ENCODE data around the gene TTLL5.

Gene TTLL5

GRCh38 chr14:75734854-75735253, 73.8 kb downstream of the TTLL5 start:
- ATAC-seq = no peak

GRCh38 chr14:75736845-75737485, 75.9 kb downstream of the TTLL5 start:
- ATAC-seq = no peak
- TF ChIP-seq SNAI2 (CRISPR knock-in tag; IDR thresholded peaks at IDR 0.05) = no peak
- no peak for TF ChIP-seq ISL1 (CRISPR knock-in tag; IDR thresholded peaks at IDR 0.05)
- no peak for TF ChIP-seq TSHZ2 (CRISPR knock-in tag; IDR thresholded peaks at IDR 0.05)
- no peak for TF ChIP-seq ARNTL (CRISPR knock-in tag; IDR thresholded peaks at IDR 0.05; ENCODE audit: borderline replicate concordance, low read depth)
- no peak for TF ChIP-seq PPARA (CRISPR knock-in tag; IDR thresholded peaks at IDR 0.05; ENCODE audit: borderline replicate concordance)
- TF ChIP-seq ZNF8 (CRISPR knock-in tag; IDR thresholded peaks at IDR 0.05) = no peak
- TF ChIP-seq ESRRG (CRISPR knock-in tag; IDR thresholded peaks at IDR 0.05) = no peak
- TF ChIP-seq ZNF70 (CRISPR knock-in tag; IDR thresholded peaks at IDR 0.05) = no peak
- no peak for TF ChIP-seq CREB5 (CRISPR knock-in tag; IDR thresholded peaks at IDR 0.05; ENCODE audit: low read depth)
- no peak for TF ChIP-seq GLIS3 (CRISPR knock-in tag; IDR thresholded peaks at IDR 0.05)
- TF ChIP-seq TCF4 (CRISPR knock-in tag; IDR thresholded peaks at IDR 0.05; ENCODE audit: borderline replicate concordance) = no peak
- TF ChIP-seq CSDC2 (CRISPR knock-in tag; IDR thresholded peaks at IDR 0.05) = no peak
- no peak for TF ChIP-seq BACH2 (CRISPR knock-in tag; IDR thresholded peaks at IDR 0.05; ENCODE audit: borderline replicate concordance)
- no peak for TF ChIP-seq CSRNP3 (CRISPR knock-in tag; IDR thresholded peaks at IDR 0.05)
- TF ChIP-seq PATZ1 (CRISPR knock-in tag; IDR thresholded peaks at IDR 0.05; ENCODE audit: borderline replicate concordance) = no peak
- no peak for TF ChIP-seq POU6F1 (CRISPR knock-in tag; IDR thresholded peaks at IDR 0.05; ENCODE audit: borderline replicate concordance, low read depth)
- no peak for TF ChIP-seq RARB (CRISPR knock-in tag; IDR thresholded peaks at IDR 0.05)
- TF ChIP-seq OSR1 (CRISPR knock-in tag; IDR thresholded peaks at IDR 0.05) = no peak
- TF ChIP-seq ZFP3 (CRISPR knock-in tag; IDR thresholded peaks at IDR 0.05) = no peak

More at GRCh38 chr14:75734854-75735253, 73.8 kb downstream of the TTLL5 start:
- TF ChIP-seq TOX (CRISPR knock-in tag; IDR thresholded peaks at IDR 0.05; ENCODE audit: borderline replicate concordance) = no peak

GRCh38 chr14:75738192-75738591, 77.1 kb downstream of the TTLL5 start:
- no peak for ATAC-seq
- TF ChIP-seq CSRNP3 (CRISPR knock-in tag; IDR thresholded peaks at IDR 0.05) = no peak
- TF ChIP-seq ZC3H10 (CRISPR knock-in tag; IDR thresholded peaks at IDR 0.05) = no peak
- no peak for TF ChIP-seq GLIS3 (CRISPR knock-in tag; IDR thresholded peaks at IDR 0.05)
- TF ChIP-seq OSR1 (CRISPR knock-in tag; IDR thresholded peaks at IDR 0.05) = no peak
- peak; percentile 30; the same call in 1 of the 2 replicates for TF ChIP-seq ISL1 (CRISPR knock-in tag; IDR thresholded peaks at IDR 0.05)
- no peak for TF ChIP-seq BACH2 (CRISPR knock-in tag; IDR thresholded peaks at IDR 0.05; ENCODE audit: borderline replicate concordance)
- no peak for TF ChIP-seq ESRRG (CRISPR knock-in tag; IDR thresholded peaks at IDR 0.05)
- TF ChIP-seq RARB (CRISPR knock-in tag; IDR thresholded peaks at IDR 0.05) = no peak

Data from SK-N-SH treated with all-trans-retinoic acid at 6 μM for 48 hours (cell line).